ENCODE measurements around the gene MAD1L1. TPM values are rescaled to one million over a fixed set of nuclear protein-coding genes. Genes with fewer than 3 reads are reported as not detected.

Gene MAD1L1
- total and polyA plus RNA-seq, 8 donors: 21.4 to 58.8 (median 22.5) TPM

DNA sequence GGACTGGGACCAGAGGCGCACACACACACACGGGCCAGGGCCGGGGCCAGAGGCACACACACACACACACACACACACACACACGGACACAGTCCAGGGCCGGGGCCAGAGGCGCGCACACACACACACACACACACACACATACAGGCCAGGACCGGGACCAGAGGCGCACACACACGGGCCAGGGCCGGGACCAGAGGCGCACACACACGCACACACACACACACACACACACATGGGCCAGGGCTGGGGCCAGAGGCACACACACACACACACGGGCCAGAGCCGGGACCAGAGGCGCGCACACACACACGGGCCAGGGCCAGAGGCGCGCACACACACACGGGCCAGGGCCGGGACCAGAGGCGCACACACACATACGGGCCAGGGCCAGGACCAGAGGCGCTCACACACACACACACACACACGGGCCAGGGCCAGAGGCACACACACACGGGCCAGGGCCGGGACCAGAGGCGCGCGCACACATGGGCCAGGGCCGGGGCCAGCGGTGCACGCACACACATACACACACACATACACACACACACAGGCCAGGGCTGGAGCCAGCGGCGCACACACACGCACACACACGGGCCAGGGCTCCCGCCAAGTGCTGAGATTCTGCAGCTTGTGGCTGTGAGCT is 293.8 kb downstream of the MAD1L1 start:
- no peaks in the 10 kb centered on the region for H3K27me3 ChIP-seq
- H3K4me1 ChIP-seq: peaks cover 0 to 41% of the 10 kb centered on the region in 2 donors
- ATAC-seq (peak; percentile 2), DNase-seq (peak in 2 of 4 donors; percentile 26 to 82)
- H3K27ac ChIP-seq: peak overlapping the region in 1 of 2 donors; percentile 85
- H3K4me3 ChIP-seq: peak overlapping the region in 1 of 2 donors; percentile 48
- intact Hi-C loops (cut with DNase I): loop anchor here in 1 of 2 donors (10.0 kb wide), 1 partner anchor 146 kb away; no protein-coding TSS in a partner anchor
- TF ChIP-seq, protein P1, sequence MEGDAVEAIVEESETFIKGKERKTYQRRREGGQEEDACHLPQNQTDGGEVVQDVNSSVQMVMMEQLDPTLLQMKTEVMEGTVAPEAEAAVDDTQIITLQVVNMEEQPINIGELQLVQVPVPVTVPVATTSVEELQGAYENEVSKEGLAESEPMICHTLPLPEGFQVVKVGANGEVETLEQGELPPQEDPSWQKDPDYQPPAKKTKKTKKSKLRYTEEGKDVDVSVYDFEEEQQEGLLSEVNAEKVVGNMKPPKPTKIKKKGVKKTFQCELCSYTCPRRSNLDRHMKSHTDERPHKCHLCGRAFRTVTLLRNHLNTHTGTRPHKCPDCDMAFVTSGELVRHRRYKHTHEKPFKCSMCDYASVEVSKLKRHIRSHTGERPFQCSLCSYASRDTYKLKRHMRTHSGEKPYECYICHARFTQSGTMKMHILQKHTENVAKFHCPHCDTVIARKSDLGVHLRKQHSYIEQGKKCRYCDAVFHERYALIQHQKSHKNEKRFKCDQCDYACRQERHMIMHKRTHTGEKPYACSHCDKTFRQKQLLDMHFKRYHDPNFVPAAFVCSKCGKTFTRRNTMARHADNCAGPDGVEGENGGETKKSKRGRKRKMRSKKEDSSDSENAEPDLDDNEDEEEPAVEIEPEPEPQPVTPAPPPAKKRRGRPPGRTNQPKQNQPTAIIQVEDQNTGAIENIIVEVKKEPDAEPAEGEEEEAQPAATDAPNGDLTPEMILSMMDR (IDR thresholded peaks at IDR 0.05): no peak
- no peaks in the 10 kb centered on the region for H3K9me3 ChIP-seq
- peaks cover 0 to 20% of the 10 kb centered on the region in 2 donors for H3K36me3 ChIP-seq

DNA sequence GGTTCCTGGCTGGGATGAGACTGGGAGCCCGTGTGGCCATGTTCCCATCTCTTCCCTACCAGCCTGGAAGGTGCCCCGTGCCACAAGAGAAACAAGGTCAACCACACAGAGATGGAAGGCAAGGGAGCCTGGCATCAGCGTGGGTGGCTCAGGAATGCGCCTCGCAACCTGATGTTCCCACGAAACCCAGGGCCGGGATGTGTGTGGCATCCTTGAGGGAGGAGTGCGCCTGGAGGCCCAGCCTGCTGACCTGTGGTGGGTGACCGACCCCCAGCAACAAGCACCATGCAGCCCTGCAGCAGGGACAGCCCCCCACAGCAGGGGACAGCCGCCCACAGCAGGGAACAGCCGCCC is 295.5 kb downstream of the MAD1L1 start:
- Histone ChIP-seq H3K4me1 (peaks cover 0 to 29% of the 10 kb centered on the region in 2 donors), H3K36me3 (peaks cover 0 to 30% of the 10 kb centered on the region in 2 donors), H3K4me3 (no peak overlapping the region), H3K27ac (no peak overlapping the region), H3K9me3 (no peaks in the 10 kb centered on the region), H3K27me3 (no peaks in the 10 kb centered on the region)
- ATAC-seq: no peak
- intact Hi-C loops (cut with DNase I): loop anchor here in 1 of 2 donors (10.0 kb wide), 1 partner anchor 148 kb away; no protein-coding TSS in a partner anchor
- TF ChIP-seq, protein P1 (IDR thresholded peaks at IDR 0.05): no peak
- DNase-seq: peak in 2 of 4 donors; percentile 26 to 49

DNA sequence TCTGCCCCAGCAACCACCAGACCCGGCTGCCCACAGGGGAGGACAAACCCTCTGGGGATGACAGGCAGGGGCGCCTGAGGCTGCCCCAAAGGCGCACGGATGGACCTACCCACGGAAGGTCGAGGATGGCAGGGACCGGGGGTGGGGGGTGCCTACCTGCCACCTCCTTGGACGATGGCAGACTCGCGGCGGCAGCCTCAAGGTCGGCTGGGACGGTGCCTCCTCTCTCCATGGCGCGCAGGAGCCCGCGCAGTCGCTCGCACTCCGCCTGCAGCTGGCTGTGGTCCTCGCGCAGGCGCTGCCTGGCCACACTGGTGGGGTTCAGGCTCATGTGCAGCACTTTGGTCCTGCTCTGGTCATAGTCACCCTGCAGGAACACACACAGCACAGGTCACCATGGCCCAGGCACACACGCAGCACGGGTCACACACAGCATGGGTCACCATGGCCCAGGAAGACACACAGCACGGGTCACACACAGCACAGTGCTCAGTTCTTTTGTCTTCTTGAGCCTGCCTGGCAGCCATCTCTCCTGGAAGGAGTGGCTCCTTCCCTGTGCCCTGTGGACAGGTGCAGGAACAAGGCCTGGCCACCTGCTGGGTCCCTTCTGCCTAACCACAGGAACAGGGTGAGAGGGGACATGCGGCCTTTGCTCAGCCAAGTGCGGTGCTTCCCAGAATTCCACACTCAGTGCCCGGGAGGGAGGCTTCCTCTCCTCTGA is 296.1 kb downstream of the MAD1L1 start:
- Histone ChIP-seq H3K27me3 (no peaks in the 10 kb centered on the region), H3K27ac (no peak overlapping the region), H3K9me3 (no peaks in the 10 kb centered on the region), H3K4me3 (no peak overlapping the region), H3K36me3 (peaks cover 0 to 32% of the 10 kb centered on the region in 2 donors), H3K4me1 (peaks cover 0 to 24% of the 10 kb centered on the region in 2 donors)
- ATAC-seq: no peak
- peak in 1 of 4 donors; percentile 63 for DNase-seq
- intact Hi-C loops (cut with DNase I): loop anchor here in 1 of 2 donors (10.0 kb wide), 1 partner anchor 148 kb away; no protein-coding TSS in a partner anchor
- TF ChIP-seq, protein P1 (IDR thresholded peaks at IDR 0.05): no peak

DNA sequence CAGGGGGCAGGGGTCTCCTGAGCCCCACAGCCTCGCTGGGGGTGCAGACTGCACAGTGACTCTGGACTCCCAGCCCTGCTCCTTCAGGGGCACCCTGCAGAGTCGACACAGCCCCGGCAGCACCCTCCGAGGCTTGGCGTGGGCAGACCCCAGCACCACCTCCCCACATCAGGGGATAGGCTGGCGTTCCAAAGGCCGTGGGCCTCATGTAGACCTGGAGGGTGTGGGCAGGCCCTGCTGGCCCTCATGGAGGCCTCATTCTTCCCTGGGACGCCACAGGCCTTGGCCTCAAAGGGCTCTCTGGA is 296.8 kb downstream of the MAD1L1 start:
- Histone ChIP-seq H3K27ac (no peak overlapping the region), H3K27me3 (no peaks in the 10 kb centered on the region), H3K4me3 (no peak overlapping the region), H3K4me1 (peaks cover 0 to 16% of the 10 kb centered on the region in 2 donors), H3K9me3 (no peaks in the 10 kb centered on the region), H3K36me3 (peaks cover 0 to 37% of the 10 kb centered on the region in 2 donors)
- ATAC-seq (no peak), DNase-seq (no peak)
- intact Hi-C loops (cut with DNase I): loop anchor here in 1 of 2 donors (10.0 kb wide), 1 partner anchor 149 kb away; no protein-coding TSS in a partner anchor
- TF ChIP-seq, protein P1 (IDR thresholded peaks at IDR 0.05): no peak

Measured in left lung (tissue), 10 donors.